Neutrophil (primary cell): ENCODE measurements around the gene USP17L13.
"Not testable (repeated sequence)": the region's sequence is repeated elsewhere in the genome, so short reads cannot be mapped to it uniquely, and the experiment has no call there.

Experiments used
- H3K27ac ChIP-seq: fragments of 200-600 bp; sonication (generic); 2 replicates; pipeline ENCODE4 v1.5.1; 2016; ENCODE audit warnings: mild to moderate bottlenecking, moderate library complexity
- H3K27me3 ChIP-seq: fragments of 200-600 bp; sonication (generic); 2 replicates; pipeline ENCODE4 v1.6.0; 2016; ENCODE audit warnings: mild to moderate bottlenecking
- H3K36me3 ChIP-seq: fragments of 200-600 bp; sonication (generic); 2 replicates; pipeline ENCODE4 v1.5.1; 2017
- H3K4me1 ChIP-seq, 2 experiments: fragments of 200-600 bp in 1 of 2; sonication (generic) in 1 of 2; 1 replicate in 1 of 2; 2 replicates in 1 of 2; pipeline versions ENCODE4 v1.5.1 to v1.6.1; 2013 to 2016; ENCODE audit warnings: low read depth in 1 of 2, low read length in 1 of 2, mild to moderate bottlenecking in 1 of 2, moderate library complexity in 1 of 2; ENCODE audit not compliant: control insufficient read depth in 1 of 2, insufficient read depth in 1 of 2
- H3K4me3 ChIP-seq, 2 experiments: fragments of 200-600 bp in 1 of 2; sonication (generic) in 1 of 2; 1 replicate in 1 of 2; 2 replicates in 1 of 2; pipeline ENCODE4 v1.5.1; 2013 to 2016; ENCODE audit warnings: low read depth in 1 of 2, low read length in 1 of 2, mild to moderate bottlenecking in 1 of 2, moderate library complexity in 1 of 2
- H3K9me3 ChIP-seq: fragments of 200-600 bp; sonication (generic); 2 replicates; pipeline ENCODE4 v1.5.1; 2016

USP17L13 gene

GRCh38 chr4:9267319-9267718 is 42.6 kb downstream of the USP17L13 start, which contains the start of gene USP17L22:
Gene USP17L22 (plus strand): TSS chr4:9267619. CDS start chr4:9267619, 0 bp downstream.
- not testable (repeated sequence) for H3K4me3 ChIP-seq, H3K4me1 ChIP-seq, H3K27me3 ChIP-seq, H3K9me3 ChIP-seq, H3K36me3 ChIP-seq, H3K27ac ChIP-seq

DNA sequence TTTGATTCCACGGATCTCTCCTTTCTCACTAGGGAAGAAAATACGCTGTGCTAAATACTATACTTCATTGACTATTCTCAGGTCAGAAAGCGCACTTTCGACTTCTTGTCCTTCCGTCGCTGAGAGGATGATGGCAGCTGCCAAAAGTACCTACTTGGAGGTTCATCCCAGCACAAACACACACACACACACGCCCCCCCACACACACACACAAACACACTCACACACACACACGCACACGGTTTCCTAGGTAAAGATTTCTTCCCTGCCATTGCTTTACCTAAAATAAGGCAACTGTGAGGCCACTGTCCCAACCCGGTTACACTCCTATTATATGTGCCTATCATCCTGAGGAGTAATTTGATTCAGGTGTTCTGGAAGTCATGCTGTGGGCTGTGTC is 47.0 kb downstream of the USP17L13 start:
- H3K4me1 ChIP-seq, H3K9me3 ChIP-seq, H3K4me3 ChIP-seq, H3K27me3 ChIP-seq, H3K27ac ChIP-seq, H3K36me3 ChIP-seq: not testable (repeated sequence)
